Measurements from ENCODE around the gene TRAPPC11.
"Not testable (repeated sequence)": the region's sequence is repeated elsewhere in the genome, so short reads cannot be mapped to it uniquely, and the experiment has no call there.

Gene TRAPPC11

GRCh38 chr4:183722731-183723560 lies 63.9 kb downstream of the TRAPPC11 start:
- FAIRE-seq: no peak

GRCh38 chr4:183723561-183724228 lies 64.6 kb downstream of the TRAPPC11 start:
- FAIRE-seq: no peak

GRCh38 chr4:183725585-183725984 lies 66.5 kb downstream of the TRAPPC11 start:
- not testable (repeated sequence) for FAIRE-seq

- no peak for FAIRE-seq
Measured at GRCh38 chr4:183727482-183727881, 68.4 kb downstream of the TRAPPC11 start.

GRCh38 chr4:183728223-183729068 lies 69.4 kb downstream of the TRAPPC11 start:
- no peak for FAIRE-seq

GRCh38 chr4:183729069-183729406 lies 69.9 kb downstream of the TRAPPC11 start:
- FAIRE-seq: no peak

- no peak for FAIRE-seq
Measured at GRCh38 chr4:183729430-183730328, 70.6 kb downstream of the TRAPPC11 start.

GRCh38 chr4:183732296-183732695 lies 73.2 kb downstream of the TRAPPC11 start:
- no peak for FAIRE-seq

GRCh38 chr4:183733181-183733580 lies 74.1 kb downstream of the TRAPPC11 start:
- FAIRE-seq: no peak

- no peak for FAIRE-seq
Measured at GRCh38 chr4:183738081-183738673, 79.1 kb downstream of the TRAPPC11 start.

- no peak for FAIRE-seq
Measured at GRCh38 chr4:183738961-183739360, 79.9 kb downstream of the TRAPPC11 start.

- FAIRE-seq: no peak
Measured at GRCh38 chr4:183746305-183747229, 87.5 kb downstream of the TRAPPC11 start.

- FAIRE-seq: no peak
Measured at GRCh38 chr4:183747380-183747779, 88.3 kb downstream of the TRAPPC11 start.

- no peak for FAIRE-seq
Measured at GRCh38 chr4:183747931-183748670, 89.0 kb downstream of the TRAPPC11 start.

GRCh38 chr4:183751106-183751505 lies 92.0 kb downstream of the TRAPPC11 start:
- FAIRE-seq: no peak

- no peak for FAIRE-seq
Measured at GRCh38 chr4:183755596-183755995, 96.5 kb downstream of the TRAPPC11 start.

- no peak for FAIRE-seq
Measured at GRCh38 chr4:183757060-183757459, 98.0 kb downstream of the TRAPPC11 start.

- no peak for FAIRE-seq
Measured at GRCh38 chr4:183758061-183758757, 99.1 kb downstream of the TRAPPC11 start.

- FAIRE-seq: no peak
Measured at GRCh38 chr4:183758758-183759447, 99.8 kb downstream of the TRAPPC11 start.
